BJ (cell line): Measurements from ENCODE around the gene BRS3. TPM values are rescaled to one million over a fixed set of nuclear protein-coding genes. Genes with fewer than 3 reads are reported as not detected.

Source experiments
- CTCF ChIA-PET: fragments of 350-600 bp; formaldehyde crosslinking; extraction: SDS; loops from one replicate; lab custom pipeline; 2021; ENCODE audit warnings: antibody characterized with exemption, inconsistent platforms; lab: Yijun Ruan, JAX
- POLR2A ChIA-PET: fragments of 300-600 bp; sonication (Branson Sonifier 250); formaldehyde crosslinking; extraction: SDS; loops from one replicate; lab custom pipeline; 2021; ENCODE audit warnings: antibody characterized with exemption; lab: Charles Lee
- DNase-seq: peaks from one replicate; pipeline ENCODE4 v3.0.0-alpha.2; 2011; ENCODE audit warnings: low read depth
- H3K27me3 ChIP-seq: 2 replicates; pipeline ENCODE4 v1.6.0; 2011; ENCODE audit warnings: low read length; ENCODE audit not compliant: control insufficient read depth, insufficient read depth
- H3K36me3 ChIP-seq: 2 replicates; pipeline ENCODE4 v1.5.1; 2011; ENCODE audit warnings: low read length; ENCODE audit not compliant: control insufficient read depth, insufficient read depth
- H3K4me3 ChIP-seq: 2 replicates; pipeline ENCODE4 v1.5.1; 2011; ENCODE audit warnings: low read depth, mild to moderate bottlenecking, control low read depth, low read length
- polyA plus RNA-seq: library from polyadenylated mRNA; depleted of rRNA; stranded (reverse); fragments of >200 nt; gene quantifications from 2 replicates; pipeline ENCODE4 v1.2.3, GENCODE V29; 2011
- TF ChIP-seq, protein P1 (sequence below): IDR thresholded peaks from 2 replicates; pipeline ENCODE4 v1.5.1; 2011; ENCODE audit warnings: low read depth, mild to moderate bottlenecking, control low read depth, inconsistent platforms, low read length, moderate library complexity; ENCODE audit not compliant: insufficient read depth

Gene BRS3
- polyA plus RNA-seq, 1 experiment, result not detected

DNA sequence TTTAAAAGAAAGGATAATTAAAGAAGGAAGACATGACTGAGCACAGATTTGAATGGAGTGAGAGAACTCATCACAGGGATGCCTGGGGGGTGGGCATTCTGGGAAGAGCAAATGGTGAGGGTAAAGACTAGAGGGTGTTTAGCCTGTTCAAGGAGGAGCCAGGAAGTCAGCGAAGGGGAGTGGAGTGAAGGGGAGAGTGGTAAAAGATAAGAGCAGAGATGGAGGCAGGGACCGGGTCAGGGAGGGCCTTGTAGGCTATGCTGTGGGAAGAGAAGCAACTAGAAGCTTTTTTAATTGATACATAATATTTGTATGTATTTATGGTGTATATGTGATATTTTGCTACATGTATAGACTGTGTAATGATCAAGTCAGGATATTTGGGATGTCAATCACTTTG is 42.0 kb downstream of the BRS3 start:
- TF ChIP-seq, protein P1, sequence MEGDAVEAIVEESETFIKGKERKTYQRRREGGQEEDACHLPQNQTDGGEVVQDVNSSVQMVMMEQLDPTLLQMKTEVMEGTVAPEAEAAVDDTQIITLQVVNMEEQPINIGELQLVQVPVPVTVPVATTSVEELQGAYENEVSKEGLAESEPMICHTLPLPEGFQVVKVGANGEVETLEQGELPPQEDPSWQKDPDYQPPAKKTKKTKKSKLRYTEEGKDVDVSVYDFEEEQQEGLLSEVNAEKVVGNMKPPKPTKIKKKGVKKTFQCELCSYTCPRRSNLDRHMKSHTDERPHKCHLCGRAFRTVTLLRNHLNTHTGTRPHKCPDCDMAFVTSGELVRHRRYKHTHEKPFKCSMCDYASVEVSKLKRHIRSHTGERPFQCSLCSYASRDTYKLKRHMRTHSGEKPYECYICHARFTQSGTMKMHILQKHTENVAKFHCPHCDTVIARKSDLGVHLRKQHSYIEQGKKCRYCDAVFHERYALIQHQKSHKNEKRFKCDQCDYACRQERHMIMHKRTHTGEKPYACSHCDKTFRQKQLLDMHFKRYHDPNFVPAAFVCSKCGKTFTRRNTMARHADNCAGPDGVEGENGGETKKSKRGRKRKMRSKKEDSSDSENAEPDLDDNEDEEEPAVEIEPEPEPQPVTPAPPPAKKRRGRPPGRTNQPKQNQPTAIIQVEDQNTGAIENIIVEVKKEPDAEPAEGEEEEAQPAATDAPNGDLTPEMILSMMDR, result no peak
- CTCF ChIA-PET, result no interaction called here
- Histone ChIP-seq H3K27me3 (no peaks in the 10 kb centered on the region), H3K36me3 (no peaks in the 10 kb centered on the region), H3K4me3 (no peak overlapping the region)
- DNase-seq, result no peak
- POLR2A ChIA-PET, result no interaction called here

- CTCF ChIA-PET, result no interaction called here
- no peak for DNase-seq
- TF ChIP-seq, protein P1, result no peak
- Histone ChIP-seq H3K36me3 (no peaks in the 10 kb centered on the region), H3K27me3 (no peaks in the 10 kb centered on the region), H3K4me3 (no peak within 1 kb of the TSS)
- POLR2A ChIA-PET, result no interaction called here
These were observed 44.2 kb downstream of the BRS3 start, which contains the start of gene VGLL1 for GRCh38 chrX:136531951-136532350. Gene VGLL1, plus strand, starts transcription at chrX:136532215. Its CDS starts 3,806 bp downstream, at chrX:136536021.

GRCh38 chrX:136534131-136534530 is 46.4 kb downstream of the BRS3 start:
- POLR2A ChIA-PET, result no interaction called here

GRCh38 chrX:136538811-136539210 is 51.1 kb downstream of the BRS3 start:
- H3K4me3 ChIP-seq, result no peak overlapping the region

More at GRCh38 chrX:136534131-136534530, 46.4 kb downstream of the BRS3 start:
- TF ChIP-seq, protein P1, result no peak
- no peak for DNase-seq
- Histone ChIP-seq H3K36me3 (no peaks in the 10 kb centered on the region), H3K4me3 (no peak overlapping the region), H3K27me3 (no peaks in the 10 kb centered on the region)
- CTCF ChIA-PET, result no interaction called here

DNA sequence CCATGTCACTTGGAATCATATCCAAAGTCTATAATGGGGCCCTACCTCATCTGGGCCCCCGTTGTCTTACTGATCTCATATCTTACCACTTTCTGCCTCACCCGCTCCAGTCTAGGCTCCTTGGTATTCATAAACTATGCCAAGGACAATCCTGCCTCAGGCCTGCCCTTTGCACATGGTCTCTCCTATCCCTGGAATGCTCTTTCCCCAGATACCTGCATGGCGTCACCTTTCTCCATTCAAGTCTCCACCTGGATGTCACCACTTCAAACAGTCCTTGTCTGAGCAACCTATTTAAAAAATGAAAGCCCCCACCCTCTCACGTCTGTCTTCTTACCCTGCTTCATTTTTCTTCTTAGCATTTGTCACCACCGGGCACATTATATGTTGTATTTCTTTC is 52.5 kb downstream of the BRS3 start:
- H3K36me3 ChIP-seq, result no peaks in the 10 kb centered on the region
- DNase-seq, result no peak
- ChIA-PET CTCF (no interaction called here), POLR2A (no interaction called here)
- TF ChIP-seq, protein P1, result no peak
- H3K27me3 ChIP-seq, result no peaks in the 10 kb centered on the region
- H3K4me3 ChIP-seq, result no peak overlapping the region

More at GRCh38 chrX:136538811-136539210, 51.1 kb downstream of the BRS3 start:
- ChIA-PET POLR2A (no interaction called here), CTCF (no interaction called here)
- TF ChIP-seq, protein P1, result no peak
- no peak for DNase-seq
- Histone ChIP-seq H3K36me3 (no peaks in the 10 kb centered on the region), H3K27me3 (no peaks in the 10 kb centered on the region)
